NCI-H345 (cell line): ENCODE measurements around the gene DAPK1.

ENCODE experiments used
- DNase-seq: peaks from one replicate; lab custom pipeline; 2025; lab: John Stamatoyannopoulos, UW

Gene DAPK1

GRCh38 chr9:87569008-87569509 is 71.4 kb downstream of the DAPK1 start:
- DNase-seq = no peak

- DNase-seq = no peak
Measured at GRCh38 chr9:87569518-87569917, 71.9 kb downstream of the DAPK1 start.

GRCh38 chr9:87570000-87570908 is 72.6 kb downstream of the DAPK1 start:
- DNase-seq = no peak

DNA sequence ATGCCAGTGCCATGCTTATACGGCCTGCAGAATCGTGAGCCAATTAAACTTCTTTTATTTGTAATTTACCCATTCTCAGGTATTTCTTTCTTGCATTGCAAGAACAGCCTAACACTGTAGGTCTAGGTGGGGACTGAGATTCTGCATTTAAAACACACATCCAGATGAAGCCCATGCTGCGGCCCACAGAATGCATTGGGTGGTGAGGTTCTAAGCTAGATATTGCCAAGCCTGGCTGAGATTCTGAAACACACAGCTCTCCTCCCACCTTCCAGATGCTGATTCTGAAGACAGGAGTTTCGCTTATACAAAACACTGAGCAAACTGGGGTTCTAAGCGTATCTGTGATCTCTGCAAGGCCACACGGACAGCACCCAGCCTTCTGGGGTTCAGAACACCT is 75.1 kb downstream of the DAPK1 start:
- no peak for DNase-seq

- no peak for DNase-seq
Measured at GRCh38 chr9:87573841-87574342, 76.2 kb downstream of the DAPK1 start.

DNA sequence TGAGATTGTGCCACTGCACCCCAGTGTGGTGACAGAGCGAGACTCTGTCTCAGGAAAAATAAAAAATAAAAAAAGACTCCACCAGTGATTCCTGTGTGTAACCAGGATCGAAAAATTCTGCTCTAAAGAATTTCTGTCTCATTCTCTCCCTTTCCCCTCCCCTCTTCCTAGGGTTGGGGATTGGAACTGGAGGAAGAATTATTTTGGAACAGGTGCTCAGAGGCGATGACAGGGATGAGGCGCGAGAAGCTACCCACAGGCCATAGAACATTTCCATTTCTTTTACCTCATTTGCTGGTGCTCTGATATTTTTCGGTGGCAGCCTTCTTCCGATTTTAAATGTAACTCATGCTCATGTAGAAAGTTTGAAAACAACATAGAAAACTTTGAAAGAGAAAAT is 80.1 kb downstream of the DAPK1 start:
- DNase-seq = no peak

GRCh38 chr9:87578625-87579024 is 81.0 kb downstream of the DAPK1 start:
- DNase-seq = no peak

DNA sequence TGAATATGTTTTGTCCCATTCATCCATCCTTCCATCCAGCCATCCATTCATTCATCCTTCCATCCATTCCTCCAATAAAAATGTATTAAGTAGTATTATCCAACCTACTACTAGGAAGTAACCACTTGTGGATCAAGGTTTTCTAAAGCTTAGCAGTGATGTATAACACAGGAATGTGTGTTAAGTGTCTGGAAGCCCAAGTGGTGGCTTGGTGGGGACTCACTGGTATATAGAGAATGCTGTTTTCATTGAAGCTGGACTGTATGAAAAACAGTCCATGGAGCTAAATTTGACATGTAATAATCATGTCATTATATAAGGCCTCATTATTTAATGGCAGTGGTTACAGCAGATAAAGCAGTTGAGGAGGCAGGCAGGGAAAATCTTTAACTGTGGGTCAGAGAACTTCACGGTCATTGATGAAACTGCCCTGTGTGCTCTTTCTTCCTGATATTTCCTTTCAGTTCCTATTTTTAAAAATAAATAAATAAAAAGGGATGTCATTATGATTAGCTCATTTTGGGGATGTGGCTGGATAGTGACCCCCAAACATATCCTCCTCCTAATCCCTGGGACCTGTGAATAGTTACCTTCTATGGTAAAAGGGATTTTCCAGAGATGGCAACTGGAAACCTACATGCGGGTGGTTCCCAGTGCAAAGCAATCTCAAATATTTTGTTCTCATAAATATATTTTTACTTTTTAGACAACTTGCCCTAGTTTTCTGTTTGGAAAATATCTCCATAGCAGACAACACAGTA is 82.3 kb downstream of the DAPK1 start:
- DNase-seq = no peak

DNA sequence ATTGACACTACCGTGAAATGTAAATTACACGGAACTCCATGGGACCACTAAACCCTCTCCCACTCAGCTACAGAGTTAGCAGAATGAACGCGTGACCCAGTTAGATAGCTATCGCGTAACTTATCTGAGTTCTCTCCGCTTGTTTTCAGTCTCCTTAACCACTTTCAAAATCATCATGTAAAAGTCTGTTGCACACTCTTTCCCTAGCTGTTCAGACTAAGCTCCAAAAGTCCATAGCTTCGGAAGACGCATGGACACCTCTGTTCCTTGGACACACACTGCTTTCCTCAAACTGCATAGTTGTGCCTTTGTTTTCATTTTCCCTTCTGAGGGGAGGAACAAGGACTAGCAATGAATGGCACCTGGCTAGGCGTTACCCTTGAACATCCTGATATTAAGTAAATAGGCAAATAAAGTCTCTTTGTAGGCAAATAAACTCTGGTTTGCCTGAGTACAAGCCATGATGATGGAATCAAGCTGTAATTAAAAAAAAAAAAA is 83.3 kb downstream of the DAPK1 start:
- no peak for DNase-seq

DNA sequence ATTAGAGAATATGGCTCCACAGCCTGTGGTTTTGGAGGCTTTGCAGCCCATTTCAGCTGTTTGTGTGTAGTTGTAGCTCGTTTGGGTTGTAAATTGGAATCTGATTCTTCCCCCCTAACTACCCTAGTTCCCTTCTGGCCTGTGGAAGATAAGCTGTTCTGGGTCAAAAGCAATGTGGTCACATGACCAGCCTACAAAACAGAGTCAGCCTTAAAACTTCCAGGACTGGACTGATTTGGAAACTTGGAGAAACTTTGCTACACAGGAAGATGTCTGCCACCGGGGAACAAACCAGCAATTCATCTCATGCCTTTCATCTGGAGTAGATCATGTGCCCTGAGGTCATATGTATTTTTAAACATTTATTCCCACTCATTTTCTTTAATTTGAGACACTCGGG is 83.8 kb downstream of the DAPK1 start:
- no peak for DNase-seq

- DNase-seq = no peak
Measured at GRCh38 chr9:87581949-87582637, 84.4 kb downstream of the DAPK1 start.

- no peak for DNase-seq
Measured at GRCh38 chr9:87584326-87584725, 86.7 kb downstream of the DAPK1 start.

DNA sequence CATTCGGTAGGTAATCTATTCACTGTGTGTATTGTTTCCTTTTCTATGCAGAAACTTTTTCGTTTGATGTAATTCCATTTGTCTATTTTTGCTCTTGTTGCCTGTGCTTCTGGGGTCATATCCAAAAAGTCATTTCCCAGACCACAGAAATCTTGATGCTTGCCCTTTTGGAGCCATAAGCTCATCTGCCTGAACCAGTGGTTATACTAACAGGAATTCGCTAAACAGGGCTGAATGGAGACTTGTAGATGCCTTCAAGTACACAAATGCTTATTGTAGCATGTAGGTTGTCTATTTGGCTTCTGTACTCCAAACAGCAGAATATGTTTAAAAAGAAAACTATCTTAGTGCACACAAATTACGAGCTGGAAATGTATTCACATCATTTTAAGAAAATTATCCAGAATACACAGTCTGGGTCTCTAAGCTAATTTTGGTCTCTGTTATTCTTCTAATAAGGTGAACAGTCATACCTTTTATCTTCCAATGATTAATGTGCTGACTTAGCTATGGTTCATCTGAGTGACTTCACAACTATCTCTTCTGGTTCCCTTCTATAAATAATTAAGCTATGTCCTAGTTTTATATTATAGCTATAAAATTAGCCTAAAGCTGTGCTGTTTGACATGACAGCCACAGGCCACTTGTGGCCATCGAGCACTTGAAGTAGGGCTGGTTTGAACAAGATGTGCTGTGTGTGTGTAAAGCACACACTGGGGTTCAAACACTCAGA is 87.6 kb downstream of the DAPK1 start:
- DNase-seq = no peak

DNA sequence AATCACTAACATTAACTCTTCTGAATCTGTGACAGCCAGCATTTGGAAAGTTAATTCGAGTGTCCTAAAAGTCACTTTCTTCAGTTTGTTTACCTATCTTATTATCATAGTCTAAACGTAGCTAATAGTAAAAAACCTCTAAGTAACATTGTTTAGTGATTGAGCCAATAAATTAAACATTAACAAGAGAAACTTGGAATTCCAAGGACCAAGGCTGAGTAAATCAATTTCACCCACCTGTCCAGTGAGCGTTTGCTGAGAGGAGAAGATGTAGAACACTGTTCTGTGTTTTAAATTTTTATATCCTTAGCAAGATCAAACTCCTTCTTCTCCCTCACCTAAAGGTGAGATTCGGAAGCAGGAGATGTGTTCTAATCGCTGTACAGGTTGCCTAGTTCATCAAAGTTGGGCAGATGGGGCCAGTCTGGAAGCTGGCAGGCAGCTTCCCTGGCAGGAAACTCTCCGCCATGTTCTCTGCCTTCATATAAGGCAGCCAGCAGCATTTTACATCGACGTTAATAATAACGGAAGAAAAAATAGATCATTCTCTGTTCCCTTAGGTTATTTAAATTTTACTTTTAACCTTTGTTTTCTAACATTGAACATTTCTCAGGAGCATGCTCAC is 89.2 kb downstream of the DAPK1 start:
- no peak for DNase-seq

GRCh38 chr9:87587356-87587745 is 89.7 kb downstream of the DAPK1 start:
- DNase-seq = no peak

GRCh38 chr9:87587864-87588263 is 90.2 kb downstream of the DAPK1 start:
- DNase-seq = no peak

DNA sequence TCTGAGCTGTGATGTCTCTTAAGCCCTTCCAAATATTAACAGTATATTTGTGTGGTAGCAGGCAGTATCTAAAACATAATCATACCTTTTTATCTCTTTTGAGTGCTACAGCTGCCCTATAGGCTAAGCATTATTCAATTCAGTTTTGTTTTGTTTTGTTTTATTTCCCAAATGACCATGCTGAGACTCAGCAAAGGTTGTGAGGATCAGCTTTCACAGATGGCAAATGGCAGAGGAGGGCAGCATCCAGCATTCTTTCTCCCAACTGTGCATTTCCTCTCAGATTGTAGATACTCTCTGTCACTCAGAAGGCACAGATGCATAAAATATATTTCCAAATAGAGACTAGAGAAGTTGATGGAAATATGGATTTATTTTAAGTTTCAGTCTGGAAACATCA is 90.7 kb downstream of the DAPK1 start:
- no peak for DNase-seq

DNA sequence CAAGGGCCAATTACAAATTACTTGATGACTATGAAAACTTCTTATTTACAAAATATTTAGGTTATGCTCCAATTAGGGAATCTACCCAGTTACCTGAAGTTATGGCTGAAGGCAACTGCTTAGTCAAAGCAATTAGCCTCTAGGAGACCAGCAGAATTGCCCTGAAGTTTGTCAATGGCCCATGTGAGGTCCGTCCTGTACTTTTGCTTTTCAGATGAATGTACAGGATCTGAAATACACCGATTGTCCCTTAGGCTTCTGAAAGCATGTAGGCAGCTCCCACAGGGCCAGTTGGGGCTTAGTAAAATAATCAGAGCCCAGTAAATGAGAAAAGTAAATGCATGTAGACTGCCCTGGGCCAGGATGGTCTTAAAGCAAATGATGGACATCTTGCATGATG is 93.3 kb downstream of the DAPK1 start:
- DNase-seq = no peak

GRCh38 chr9:87592554-87593358 is 95.1 kb downstream of the DAPK1 start:
- no peak for DNase-seq

DNA sequence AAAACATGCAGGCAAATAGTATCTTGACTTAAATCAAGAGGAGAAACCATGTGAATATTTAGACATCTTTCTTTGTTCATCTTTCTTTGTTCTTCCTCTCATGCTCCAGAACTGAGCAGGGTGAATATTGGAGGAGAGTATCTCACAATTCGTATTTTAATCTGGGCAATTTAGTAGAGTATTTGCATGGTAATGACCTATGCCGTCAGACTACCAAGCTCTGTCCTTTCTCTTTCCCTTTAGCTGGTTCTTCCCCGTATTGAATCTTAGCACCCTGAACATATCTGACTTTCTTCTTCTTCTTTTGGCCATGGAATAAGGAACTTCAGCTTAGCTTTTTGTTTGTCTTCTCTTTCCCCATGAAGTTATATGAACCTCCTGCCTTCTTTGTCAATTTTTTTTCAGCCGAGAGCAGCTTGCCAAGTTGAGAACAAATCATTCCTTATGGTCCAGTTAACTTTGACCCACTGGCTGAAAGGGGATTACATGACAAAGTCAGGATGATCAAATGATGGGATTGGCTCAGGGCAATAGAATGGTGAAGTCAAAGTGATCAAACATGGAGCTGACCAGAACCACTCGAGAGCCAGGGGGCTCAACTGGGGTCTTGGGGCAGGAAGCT is 95.8 kb downstream of the DAPK1 start:
- no peak for DNase-seq
